ENCODE results near the gene PTPRN2. TPM values are rescaled to one million over a fixed set of nuclear protein-coding genes. Genes with fewer than 3 reads are reported as not detected.

Gene PTPRN2
- polyA plus RNA-seq, 1 of the 3 experiments (the other 2 are of a cell fraction) = 4.0 TPM

GRCh38 chr7:158373476-158374133 lies 214.0 kb downstream of the PTPRN2 start (continued):
- no peak for TF ChIP-seq ZBTB33 (IDR thresholded peaks at IDR 0.05; ENCODE audit: borderline replicate concordance, low read depth)

GRCh38 chr7:158372400-158373342 lies 215.0 kb downstream of the PTPRN2 start:
- ChIA-PET POLR2A (no interaction called here), CTCF (no interaction called here)
- H3K36me3 ChIP-seq (replicated peaks in 1 of 2; ENCODE audit: control insufficient read depth in 1 of 2, insufficient read depth in 2 of 2, low read length in 1 of 2) = no peaks in the 10 kb centered on the region
- no peaks in the 10 kb centered on the region for H3K27me3 ChIP-seq (ENCODE audit: insufficient read depth)
- H3K9ac ChIP-seq = no peak overlapping the region
- H3K4me3 ChIP-seq (ENCODE audit: low read depth in 2 of 2, low read length in 1 of 2) = no peak overlapping the region
- DNase-seq = no peak
- H3F3A ChIP-seq (replicated peaks; ENCODE audit: insufficient read depth) = no peaks in the 10 kb centered on the region
- 0 out of 2 replicates have a peak, but pooled peaks cover 9% of the 10 kb centered on the region for H3K9me3 ChIP-seq
- H2AFZ ChIP-seq (ENCODE audit: low read depth) = no peak overlapping the region
- no peak overlapping the region for H3K4me2 ChIP-seq
- peaks cover 0 to 28% of the 10 kb centered on the region in 2 experiments; a peak in 1 of 4 replicates for H3K4me1 ChIP-seq (ENCODE audit: control insufficient read depth in 1 of 2, insufficient read depth in 2 of 2, low read depth in 1 of 2, low read length in 1 of 2)
- H4K20me1 ChIP-seq (ENCODE audit: insufficient read depth) = no peaks in the 10 kb centered on the region
- no peaks in the 10 kb centered on the region for H3K9me2 ChIP-seq
- 49% methylated on average over 22 of the region's 23 CpGs for WGBS (ENCODE audit: low lambda C conversion rate)
- H3K27ac ChIP-seq (ENCODE audit: low read depth in 2 of 2, low read length in 1 of 2) = no peak overlapping the region
- H3K79me2 ChIP-seq (ENCODE audit: insufficient read depth) = no peaks in the 10 kb centered on the region
- TF ChIP-seq CTCF (IDR thresholded peaks at IDR 0.05) (no peak), CHD2 (IDR thresholded peaks at IDR 0.05; ENCODE audit: low read length, partially characterized antibody) (no peak), JUND (IDR thresholded peaks at IDR 0.05) (no peak), RCOR1 (IDR thresholded peaks at IDR 0.05; ENCODE audit: low read length) (no peak), TCF12 (IDR thresholded peaks at IDR 0.05) (no peak), GATA2 (CRISPR knock-in tag; IDR thresholded peaks at IDR 0.05) (no peak), NRF1 (IDR thresholded peaks at IDR 0.05; ENCODE audit: low read depth, low read length) (no peak), ELF1 (IDR thresholded peaks at IDR 0.05) (no peak), RFX5 (IDR thresholded peaks at IDR 0.05; ENCODE audit: low read length) (no peak), EP300 (IDR thresholded peaks at IDR 0.05; ENCODE audit: borderline replicate concordance in 1 of 2, low read depth in 1 of 2, low read length in 1 of 2) (no peak), MXI1 (IDR thresholded peaks at IDR 0.05; ENCODE audit: low read depth, low read length) (no peak), IRF3 (IDR thresholded peaks at IDR 0.05; ENCODE audit: low read depth, low read length) (no peak), SIN3A (IDR thresholded peaks at IDR 0.05; ENCODE audit: borderline replicate concordance, low read depth, low read length) (no peak), RAD21 (IDR thresholded peaks at IDR 0.05; ENCODE audit: low read length) (no peak), MEF2A (IDR thresholded peaks at IDR 0.05; ENCODE audit: borderline replicate concordance, low read depth) (no peak), POLR2AphosphoS5 (IDR thresholded peaks at IDR 0.05; ENCODE audit: low read depth, low read length) (no peak), FOXM1 (IDR thresholded peaks at IDR 0.05; ENCODE audit: low read depth) (no peak), REST (IDR thresholded peaks at IDR 0.05; ENCODE audit: low read depth, low read length) (no peak), RXRA (IDR thresholded peaks at IDR 0.05; ENCODE audit: borderline replicate concordance, low read depth) (no peak)
